NCI-H128 (cell line): Measurements from ENCODE around the gene VTI1A.
"Not testable (repeated sequence)": the region's sequence is repeated elsewhere in the genome, so short reads cannot be mapped to it uniquely, and the experiment has no call there.

Experiments used
- DNase-seq: peaks from one replicate; lab custom pipeline; 2025; ENCODE audit not compliant: unreplicated experiment; lab: John Stamatoyannopoulos, UW

Gene VTI1A

DNA sequence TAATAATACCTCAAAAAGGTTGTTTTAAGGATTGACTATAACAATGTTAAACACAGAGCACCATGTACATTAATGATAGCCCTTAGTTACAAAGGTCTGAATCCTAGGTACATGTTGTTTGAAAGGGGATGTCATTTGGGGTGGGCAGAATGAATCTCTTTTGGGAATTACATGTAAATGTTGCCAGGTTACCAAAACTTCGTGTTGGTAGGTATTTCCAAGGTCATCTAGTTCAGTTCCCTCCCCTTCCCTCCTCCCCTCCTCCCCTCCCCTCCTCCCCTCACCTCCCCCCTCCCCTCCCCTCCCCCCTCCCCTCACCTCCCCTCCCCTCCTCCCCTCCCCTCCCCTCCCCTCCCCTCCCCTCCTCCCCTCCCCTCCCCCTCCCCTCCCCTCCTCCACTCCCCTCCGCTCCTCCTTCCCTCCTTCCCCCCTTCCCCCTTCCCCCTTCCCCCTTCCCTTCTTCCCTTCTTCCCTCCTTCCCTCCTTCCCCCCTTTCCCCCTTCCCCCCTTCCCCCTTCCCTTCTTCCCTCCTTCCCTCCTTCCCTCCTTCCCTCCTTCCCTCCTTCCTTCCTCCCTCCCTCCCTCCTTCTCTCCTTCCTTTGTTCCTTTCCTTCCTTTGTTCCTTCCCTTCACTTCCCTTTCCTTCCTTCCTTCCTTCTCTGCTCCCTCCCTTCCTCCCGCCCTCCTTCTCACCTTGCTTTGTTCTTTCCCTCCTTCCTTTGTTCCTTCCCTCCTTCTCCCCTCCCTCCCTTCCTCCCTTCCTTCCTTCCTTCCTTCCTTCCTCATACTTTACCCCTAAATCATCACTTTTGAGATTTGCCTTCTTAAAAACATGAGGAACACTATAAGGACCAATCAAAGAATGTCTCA is 8.1 kb downstream of the VTI1A start:
- DNase-seq = no peak

DNA sequence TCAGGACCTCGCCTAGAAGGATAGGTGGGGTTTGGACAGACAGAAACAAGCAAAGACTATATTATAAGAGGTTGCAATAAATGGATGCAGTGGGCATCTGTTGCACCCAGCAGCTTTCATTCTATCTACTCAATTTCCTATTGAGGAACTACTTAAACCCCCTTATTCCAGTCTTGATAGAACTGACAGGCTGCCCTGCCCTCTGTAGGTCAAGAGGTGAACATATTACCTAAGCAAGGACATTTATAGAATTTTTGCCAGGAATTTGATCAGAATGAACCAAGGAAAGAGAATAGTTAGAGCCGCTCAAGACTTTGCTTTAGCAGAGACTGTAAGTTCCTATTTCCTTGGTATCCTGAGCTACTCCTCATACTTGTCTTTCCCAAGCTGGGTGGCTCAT is 9.5 kb downstream of the VTI1A start:
- DNase-seq = no peak

DNA sequence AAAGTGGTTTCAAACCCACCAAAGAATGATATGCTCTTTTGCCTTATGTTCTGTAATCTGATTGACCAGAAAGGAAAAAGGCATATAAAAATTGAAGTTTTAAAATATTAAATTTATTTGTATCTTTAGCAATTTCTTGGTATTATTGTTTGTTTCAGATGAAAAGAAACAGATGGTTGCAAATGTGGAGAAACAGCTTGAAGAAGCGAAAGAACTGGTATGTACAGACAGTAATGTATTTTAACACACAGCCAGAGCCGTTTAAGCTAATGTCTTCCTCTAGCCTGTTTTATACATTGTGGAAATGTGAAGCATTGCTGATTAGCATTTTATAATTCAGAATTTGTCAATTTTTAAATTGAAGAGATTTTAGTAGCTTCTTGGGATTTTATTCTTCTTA is 13.4 kb downstream of the VTI1A start:
- DNase-seq = no peak

DNA sequence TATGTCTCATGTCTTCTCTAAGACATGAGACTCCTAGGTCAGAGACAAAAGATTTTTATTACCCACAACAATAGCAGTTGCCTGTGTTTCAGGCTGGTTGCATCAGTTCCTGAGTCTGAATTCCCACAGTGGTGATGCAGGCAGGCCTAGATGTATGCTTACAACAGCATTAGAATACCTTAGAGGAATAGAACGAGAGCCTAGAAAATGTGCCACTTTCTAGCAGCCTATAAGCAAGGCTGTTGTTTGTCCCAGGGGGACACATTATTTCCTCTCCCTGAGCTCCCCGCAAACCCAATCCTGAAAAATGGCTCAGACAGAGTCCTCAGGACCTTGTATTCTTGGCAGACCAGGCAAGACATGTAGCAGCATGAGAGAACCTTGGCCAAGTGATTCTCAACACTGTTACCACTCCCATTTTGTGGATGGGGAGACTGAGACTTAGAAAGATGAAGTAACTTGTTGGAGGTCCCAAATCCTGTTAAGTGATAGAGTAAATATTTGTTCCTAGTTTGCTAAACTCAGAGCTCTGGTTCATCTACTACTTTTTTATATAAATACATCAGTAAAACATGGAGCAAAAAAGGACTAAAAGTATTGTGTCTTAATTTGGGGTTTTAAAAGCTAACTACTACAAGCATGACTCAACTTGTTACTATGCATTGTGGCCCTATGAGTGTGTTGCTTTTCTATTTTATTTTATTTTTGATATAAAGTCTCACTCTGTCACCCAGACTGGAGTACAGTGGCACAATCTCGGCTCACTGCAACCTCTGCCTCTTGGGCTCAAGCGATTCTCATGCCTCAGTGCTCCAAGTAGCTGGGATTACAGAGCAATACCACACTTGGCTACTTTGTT is 14.2 kb downstream of the VTI1A start:
- no peak for DNase-seq

DNA sequence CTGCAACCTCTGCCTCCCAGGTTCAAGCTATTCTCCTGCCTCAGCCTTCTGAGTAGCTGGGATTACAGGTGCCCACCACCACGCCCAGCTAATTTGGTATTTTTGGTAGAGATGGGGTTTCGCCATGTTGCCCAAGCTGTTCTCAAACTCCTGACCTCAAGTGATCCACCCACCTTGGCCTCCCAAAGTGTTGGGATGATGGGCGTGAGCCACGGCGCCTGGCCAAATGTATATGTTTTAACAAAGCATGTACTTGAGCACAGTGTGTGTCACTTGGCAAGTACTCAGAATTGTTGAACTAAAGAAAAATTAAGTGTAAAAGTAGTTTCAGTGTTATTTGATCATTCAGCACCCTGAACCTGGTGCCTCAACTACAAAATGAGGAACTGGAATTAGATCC is 17.1 kb downstream of the VTI1A start:
- DNase-seq = not testable (repeated sequence)

DNA sequence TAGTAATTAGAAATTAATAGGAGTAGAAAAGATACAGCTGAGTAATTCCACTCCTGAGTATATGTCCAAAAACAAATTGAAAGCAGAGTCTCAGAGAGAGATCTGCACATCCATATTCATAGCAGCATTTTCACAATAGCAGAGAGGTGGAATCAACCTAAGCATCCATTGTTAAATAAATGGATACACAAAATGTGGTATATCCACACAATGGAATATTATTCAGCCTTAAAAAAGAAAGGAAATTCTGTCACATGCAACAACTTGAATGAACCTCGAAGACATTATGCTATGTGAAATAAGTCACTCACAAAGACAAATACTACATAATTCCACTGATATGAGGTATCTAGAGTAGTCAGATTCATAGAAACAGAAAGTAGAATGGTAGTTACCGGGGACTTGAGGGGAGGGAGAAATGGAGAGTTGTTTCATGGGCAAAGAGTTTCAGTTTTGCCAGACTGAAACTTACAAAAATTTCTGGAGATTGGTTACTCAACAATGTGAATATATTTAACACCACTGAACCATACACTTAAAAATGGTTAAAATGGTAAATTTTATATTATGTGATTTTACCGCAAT is 18.4 kb downstream of the VTI1A start:
- no peak for DNase-seq

DNA sequence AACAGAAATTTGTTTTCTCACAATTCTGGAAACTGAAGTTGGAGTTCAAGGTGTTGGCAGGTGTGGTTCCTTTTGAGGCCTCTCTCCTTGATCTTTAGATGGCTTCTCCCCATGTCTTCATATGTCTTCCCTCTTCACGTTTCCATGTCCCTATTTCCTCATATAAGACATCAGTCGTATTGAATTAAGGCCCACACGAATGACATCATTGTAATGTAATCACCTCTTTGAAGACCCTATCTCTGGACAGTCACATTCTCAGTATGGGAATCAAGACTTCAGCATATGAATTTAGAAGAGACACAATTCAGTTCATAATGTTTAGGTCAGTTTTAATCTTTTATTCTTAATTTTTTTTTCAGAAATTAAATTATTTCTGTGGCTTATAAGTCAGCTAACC is 19.8 kb downstream of the VTI1A start:
- no peak for DNase-seq

DNA sequence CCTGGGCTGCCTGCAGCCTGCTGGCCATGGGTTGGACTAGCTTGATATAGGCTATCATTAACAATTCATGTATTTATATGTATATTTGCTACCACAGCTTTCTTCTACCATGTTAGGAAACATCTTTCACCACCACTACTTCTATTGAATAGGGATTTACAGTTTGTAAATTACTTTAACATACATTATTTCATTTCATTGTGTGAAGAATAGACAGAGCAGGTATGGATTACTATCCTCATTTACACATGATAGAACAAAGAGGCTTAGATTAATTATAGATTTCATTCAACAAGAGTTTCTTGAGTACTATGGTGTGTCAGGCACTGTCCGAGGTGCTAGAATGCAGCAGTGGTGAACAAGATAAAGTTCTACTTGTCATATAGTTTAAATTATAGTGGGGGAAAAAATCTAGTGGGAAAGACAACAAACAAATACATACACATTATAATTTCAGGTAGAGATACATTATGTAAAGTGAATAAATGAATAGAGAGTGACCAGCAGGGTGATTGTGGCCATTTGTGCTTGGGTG is 20.6 kb downstream of the VTI1A start:
- DNase-seq = no peak

DNA sequence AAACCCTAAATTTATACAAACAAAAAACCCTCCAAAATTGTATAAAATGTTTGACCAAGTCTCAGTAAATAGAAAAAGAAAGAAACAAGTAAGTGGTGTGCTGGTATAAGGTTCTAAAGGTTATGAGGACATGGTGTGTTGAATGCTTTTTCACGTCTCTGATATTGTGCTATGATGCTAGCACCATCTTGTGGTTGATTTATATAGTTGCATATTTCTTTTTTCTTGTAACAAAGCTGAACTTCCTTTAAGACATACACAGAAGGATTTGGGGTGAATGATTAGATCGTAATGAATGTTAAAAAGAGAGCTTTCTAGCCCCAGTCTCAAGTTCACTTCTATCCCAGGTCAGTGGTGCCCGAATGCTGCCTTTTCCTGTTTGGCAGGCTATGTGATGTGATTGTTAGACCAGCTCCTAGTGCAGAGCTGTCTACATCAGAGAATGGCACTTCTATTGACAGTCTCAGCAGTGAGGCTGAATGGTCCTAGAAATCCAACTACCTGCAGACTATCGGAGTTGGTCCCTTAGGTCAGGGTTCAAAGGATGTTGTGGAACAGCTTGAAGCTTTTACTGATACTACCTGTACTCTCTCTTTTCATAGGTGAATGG is 25.0 kb downstream of the VTI1A start:
- DNase-seq = no peak

DNA sequence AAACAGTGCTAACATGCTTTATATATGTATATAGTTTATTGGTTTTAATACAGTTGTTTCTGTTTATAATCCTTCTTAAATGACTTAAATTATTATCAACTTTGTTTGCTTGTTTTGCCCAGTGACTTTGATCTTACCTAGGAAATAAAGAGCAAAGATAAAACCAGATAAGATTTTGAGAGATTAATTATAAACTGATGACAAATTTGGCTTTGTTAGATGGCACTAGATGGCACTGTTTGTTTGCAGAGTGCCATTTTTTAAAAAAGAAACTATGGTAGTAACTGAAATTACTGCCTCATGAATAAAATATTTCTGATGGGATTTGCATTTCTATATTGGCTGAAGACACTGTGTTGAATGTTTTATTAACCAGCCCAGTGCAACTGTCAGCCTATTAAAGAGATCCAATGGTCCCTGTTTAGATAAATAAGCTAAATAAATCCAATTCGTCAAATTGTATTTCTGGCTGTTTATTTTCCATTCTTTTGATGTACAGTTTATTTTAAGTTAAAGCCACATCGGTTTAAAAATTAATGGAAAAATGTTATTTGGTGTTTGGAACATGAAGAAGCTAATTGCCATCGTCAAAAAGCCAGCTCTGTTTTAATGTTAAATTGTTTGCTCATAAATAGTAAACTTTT is 28.7 kb downstream of the VTI1A start:
- no peak for DNase-seq

DNA sequence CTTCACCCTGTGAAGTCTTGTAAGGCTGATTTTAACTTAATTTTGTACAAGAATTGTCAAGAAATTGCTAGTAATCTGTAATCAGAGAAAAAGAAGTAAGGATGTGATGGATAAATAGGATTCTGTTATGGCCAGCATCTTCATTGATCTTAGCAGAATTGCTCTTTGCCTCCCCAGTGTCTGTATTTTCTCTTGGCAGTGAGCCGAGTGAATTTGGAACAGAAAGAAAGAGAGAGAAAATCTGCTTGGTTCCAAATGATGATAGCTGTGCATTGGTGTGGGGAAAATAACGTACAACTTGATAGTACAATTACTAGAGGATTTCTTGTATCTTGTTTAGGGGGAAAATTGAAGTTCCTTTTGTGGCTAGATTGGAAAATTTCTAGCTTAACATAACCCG is 34.6 kb downstream of the VTI1A start:
- no peak for DNase-seq

DNA sequence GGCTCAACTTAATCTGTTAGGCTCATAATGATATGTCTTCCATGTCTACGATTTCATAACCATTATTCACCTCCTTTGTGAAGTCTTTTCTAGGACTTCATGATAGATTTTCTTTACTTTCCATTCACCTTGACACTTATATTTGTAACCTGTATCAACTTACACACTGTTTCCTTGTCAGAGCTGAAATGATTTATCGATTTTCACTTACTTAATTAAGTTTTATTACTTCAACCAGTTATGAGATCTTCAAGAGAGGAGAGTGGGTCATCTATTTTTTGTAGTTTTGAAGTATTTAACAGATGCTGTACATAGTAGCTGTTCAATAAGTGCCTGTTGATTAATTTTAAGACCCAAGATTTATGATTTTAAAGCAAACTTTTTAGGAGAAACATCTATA is 37.4 kb downstream of the VTI1A start:
- no peak for DNase-seq

DNA sequence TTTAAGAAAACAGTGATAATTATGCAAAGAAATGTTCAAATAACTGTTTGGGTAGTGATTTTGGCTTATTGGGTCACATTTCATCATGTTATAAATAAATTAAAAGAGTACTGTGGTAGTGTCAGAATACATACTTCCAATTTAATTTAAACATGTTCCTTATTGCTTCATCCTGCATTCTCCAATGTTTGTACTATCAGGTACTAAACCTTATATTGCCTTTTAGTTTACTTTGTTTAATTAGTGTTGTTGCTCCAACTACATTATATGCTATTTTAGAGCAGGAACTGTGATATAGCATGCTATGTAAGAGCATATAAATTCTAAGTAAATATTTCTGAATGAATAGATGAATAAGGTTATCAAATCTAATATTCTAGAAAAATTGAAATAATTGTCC is 40.9 kb downstream of the VTI1A start:
- no peak for DNase-seq

DNA sequence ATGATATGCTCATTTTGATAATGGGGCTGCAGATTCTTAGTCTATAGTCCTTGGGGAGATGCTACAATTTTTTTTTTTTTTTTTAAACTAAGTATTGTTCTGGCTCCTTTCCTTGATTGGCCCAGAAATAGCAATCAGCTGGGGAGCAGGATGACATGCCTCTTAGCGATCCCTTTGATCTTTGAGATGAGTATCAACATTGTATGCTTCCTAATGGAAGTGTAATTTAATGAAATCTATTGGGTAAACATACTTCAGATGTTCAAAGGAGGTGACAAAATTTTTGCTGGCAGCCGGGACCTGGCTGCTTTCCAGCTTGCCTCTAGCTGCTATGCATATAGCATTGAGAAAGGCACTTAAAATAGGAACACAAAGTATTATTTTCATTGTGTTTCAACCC is 43.5 kb downstream of the VTI1A start:
- peak; percentile 75 for DNase-seq

DNA sequence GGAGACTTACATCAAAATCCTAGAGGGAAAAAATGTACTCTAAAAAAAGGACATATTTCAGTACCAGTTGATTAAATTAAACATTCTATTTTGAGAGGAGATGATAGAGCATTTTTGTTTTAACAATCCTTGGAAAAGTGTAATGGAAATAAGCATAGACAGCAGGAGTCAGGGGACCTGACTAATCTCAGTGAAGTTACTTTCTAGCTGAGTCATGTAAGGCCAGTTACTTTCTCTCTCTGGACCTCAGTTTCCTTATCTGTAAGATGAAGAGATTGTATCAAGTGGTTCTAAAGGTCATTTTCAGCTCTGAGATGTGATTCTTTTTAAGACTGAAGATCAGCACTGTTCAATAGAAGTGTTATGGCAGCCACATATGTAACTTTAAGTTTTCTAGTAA is 44.1 kb downstream of the VTI1A start:
- DNase-seq = no peak

DNA sequence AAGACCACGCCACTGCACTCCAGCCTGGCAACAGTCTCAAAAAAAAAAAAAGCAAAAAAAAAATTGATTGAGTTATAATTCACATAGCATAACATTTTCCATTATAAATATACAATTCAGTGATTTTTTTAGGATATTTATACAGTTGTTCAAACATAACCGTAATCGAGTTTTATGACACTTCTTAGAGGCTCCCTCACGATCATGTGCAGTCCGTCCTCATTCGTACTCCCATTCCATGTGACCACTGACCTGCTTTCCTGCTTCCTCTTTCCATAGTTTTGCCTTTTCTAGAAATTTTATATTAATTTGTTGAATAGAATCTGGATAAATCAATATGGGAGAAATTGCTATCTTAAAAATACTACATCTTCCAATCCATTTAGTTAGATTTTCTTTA is 45.7 kb downstream of the VTI1A start:
- no peak for DNase-seq

DNA sequence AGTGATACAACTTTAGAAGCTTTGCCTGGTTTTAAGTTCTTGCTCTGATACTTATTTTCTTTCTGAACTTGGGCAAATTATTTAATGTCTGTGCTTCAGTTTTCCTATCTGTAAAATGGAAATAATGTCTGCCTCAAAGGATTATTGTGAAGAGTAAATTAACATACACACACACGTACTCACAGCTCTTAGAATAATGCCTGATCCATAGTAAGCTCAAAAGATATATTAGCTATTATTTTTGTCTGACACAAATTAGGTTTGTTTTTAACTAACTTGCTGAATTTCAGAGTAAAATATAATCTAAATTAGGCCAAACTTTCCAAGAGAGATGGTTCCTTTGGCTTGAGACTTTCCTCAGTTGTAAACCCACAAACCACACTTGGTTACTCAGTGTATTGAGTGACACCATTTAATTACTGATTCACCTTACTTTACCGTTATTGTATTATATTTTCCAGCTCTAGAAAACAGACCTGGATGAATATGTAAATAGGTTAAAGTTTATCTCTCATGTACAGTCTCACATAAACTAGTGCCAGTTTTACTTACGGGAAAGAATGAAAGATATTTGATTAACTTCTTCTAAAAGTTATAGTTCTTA is 50.4 kb downstream of the VTI1A start:
- DNase-seq = no peak

DNA sequence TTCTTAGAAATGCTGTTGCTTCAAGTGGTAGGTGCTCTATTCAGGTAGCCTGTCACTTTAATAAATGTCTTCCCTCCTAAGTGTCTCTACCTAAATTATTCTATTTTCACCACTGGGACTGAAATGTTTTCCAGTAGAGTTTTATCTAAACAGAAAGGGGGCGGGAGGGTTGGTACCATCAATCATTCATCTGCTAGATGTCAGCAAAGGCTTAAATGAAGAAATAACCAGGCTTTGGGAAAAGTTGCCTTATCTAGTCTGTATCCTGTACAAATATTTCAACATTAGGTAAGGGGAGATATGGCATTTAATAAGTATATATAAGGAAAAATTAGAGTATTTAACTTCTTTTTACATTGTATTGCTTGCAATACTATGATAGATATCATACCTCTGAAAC is 51.8 kb downstream of the VTI1A start:
- DNase-seq = no peak

DNA sequence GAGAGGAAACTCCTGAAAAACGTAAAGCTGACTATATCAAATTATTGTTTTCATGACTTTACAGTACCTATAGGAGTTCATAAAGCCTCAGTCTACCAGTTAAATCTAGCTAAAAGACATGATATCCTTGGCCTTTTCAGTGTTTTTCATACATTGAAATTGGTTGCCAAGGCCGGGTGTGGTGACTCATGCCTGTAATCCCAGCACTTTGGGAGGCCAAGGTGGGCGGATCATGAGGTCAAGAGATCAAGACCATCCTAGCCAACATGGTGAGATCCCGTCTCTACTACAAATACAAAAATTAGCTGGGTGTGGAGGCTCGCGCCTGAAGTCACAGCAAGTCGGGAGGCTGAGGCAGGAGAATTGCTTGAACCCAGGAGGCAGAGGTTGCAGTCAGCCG is 53.0 kb downstream of the VTI1A start:
- DNase-seq = not testable (repeated sequence)

DNA sequence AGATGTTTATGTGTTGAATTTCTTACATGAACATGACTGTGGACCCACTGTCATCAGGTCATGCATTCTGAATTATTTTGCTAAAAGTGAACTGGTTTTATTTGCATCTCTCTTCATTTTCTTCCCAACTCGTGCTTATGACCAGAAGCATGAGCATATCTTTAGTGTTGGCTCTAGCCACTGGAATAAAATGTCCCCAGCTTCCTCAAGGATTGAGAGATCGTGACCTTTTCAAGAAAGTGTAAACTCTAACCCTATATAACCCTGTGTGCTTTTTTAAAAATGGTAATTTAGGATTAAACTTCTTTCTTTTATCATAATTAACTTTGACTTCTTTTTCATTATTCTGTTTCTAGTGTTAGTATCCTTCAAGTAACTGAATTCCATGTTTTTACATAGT is 55.5 kb downstream of the VTI1A start:
- DNase-seq = no peak
